Neural progenitor cell (in vitro differentiated cells): ENCODE measurements around the gene CASP1.

ENCODE experiments used
- EZH2phosphoT487 ChIP-seq: fragments of 200-600 bp; sonication (generic); IDR thresholded peaks from 2 replicates; pipeline ENCODE4 v1.6.1; 2017; ENCODE audit warnings: antibody characterized with exemption
- TF ChIP-seq, protein P1 (sequence below): fragments of 200-600 bp; sonication (generic); IDR thresholded peaks from 2 replicates; pipeline ENCODE4 v1.5.1; 2017; ENCODE audit warnings: antibody characterized with exemption, mild to moderate bottlenecking

DNA sequence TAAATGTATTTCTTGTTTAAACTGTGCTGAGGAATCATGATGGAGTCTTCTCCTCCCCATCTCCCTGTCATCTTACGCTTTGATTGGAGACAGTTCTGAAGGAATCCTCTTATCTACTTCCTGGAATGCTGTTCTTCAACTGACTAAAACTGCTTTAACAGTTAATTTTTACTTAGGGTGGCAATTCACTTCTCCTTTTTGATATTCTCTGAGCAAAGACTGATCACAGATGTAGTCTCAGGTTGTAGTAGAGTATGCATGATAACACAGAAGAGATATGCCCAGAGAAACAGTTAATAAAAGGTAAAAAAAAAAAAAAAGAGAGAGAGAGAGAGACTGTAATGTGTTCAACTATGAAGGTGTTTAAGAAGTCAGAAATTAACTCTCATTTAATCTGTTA lies 10.6 kb downstream of the CASP1 start:
- TF ChIP-seq, protein P1, sequence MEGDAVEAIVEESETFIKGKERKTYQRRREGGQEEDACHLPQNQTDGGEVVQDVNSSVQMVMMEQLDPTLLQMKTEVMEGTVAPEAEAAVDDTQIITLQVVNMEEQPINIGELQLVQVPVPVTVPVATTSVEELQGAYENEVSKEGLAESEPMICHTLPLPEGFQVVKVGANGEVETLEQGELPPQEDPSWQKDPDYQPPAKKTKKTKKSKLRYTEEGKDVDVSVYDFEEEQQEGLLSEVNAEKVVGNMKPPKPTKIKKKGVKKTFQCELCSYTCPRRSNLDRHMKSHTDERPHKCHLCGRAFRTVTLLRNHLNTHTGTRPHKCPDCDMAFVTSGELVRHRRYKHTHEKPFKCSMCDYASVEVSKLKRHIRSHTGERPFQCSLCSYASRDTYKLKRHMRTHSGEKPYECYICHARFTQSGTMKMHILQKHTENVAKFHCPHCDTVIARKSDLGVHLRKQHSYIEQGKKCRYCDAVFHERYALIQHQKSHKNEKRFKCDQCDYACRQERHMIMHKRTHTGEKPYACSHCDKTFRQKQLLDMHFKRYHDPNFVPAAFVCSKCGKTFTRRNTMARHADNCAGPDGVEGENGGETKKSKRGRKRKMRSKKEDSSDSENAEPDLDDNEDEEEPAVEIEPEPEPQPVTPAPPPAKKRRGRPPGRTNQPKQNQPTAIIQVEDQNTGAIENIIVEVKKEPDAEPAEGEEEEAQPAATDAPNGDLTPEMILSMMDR = no peak
- no peak for TF ChIP-seq EZH2phosphoT487
